SK-N-SH (cell line): ENCODE measurements around the gene FAM200C.

Experiments
- JUND ChIP-seq: IDR thresholded peaks from 2 replicates; pipeline ENCODE4 v1.4.0; 2012
- MAX ChIP-seq: IDR thresholded peaks from 2 replicates; pipeline ENCODE4 v1.4.0; 2012; ENCODE audit warnings: low read depth
- POLR2AphosphoS5 ChIP-seq: IDR thresholded peaks from 2 replicates; pipeline ENCODE4 v1.6.1; 2012; ENCODE audit warnings: low read depth, low read length
- RXRA ChIP-seq: IDR thresholded peaks from 2 replicates; pipeline ENCODE4 v1.4.0; 2012; ENCODE audit warnings: low read depth, mild to moderate bottlenecking, borderline replicate concordance
- TAF1 ChIP-seq: IDR thresholded peaks from 2 replicates; pipeline ENCODE4 v1.6.1; 2012; ENCODE audit warnings: low read depth, mild to moderate bottlenecking, low read length, moderate library complexity, borderline replicate concordance
- TCF12 ChIP-seq: IDR thresholded peaks from 2 replicates; pipeline ENCODE4 v1.4.0; 2012
- YY1 ChIP-seq: IDR thresholded peaks from 2 replicates; pipeline ENCODE4 v1.4.0; 2012; ENCODE audit warnings: low read depth, mild to moderate bottlenecking

GRCh38 chr5:160349935-160350303, 49.9 kb downstream of the FAM200C start:
- TF ChIP-seq JUND: no peak
- no peak for TF ChIP-seq TAF1
- no peak for TF ChIP-seq RXRA
- no peak for TF ChIP-seq TCF12
- no peak for TF ChIP-seq YY1
- TF ChIP-seq POLR2AphosphoS5: no peak
- TF ChIP-seq MAX: no peak
